ENCODE results near the gene CLDN20. TPM values are rescaled to one million over a fixed set of nuclear protein-coding genes. Genes with fewer than 3 reads are reported as not detected.

The CLDN20 gene
- total and polyA plus RNA-seq, 2 donors (not counting 3 experiments of a cell fraction or from before 2014, with no cell fraction given): not detected

DNA sequence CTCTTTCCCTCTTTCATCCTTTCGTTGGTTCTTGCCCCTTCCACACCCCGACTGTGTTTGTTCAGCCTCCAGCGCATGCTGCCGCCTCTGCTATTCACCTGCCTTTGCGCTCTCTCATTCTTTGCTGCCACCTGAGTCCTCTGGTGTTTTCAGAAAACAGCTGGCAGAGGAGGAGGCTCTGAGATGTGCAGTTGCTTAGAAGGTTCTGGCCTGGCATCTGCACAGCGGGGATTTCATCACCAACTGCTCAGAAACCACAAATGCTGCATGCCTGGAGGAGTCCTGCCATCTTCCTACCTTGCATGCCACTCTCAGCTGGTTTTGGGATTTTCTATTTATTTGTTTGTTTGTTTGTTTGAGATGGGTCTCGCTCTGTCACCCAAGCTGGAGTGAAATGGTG is 39.2 kb upstream of the CLDN20 start:
- H3K27me3 ChIP-seq (ENCODE audit: control insufficient read depth in 2 of 2, insufficient read depth in 2 of 2, low read length in 2 of 2): no peaks in the 10 kb centered on the region
- ChIA-PET POLR2A (no interaction called here), CTCF (interaction anchor here (0.8 to 2.0 kb wide), 5 partner anchors 23 to 549 kb away, joined by 3 to 8 read pairs (median 6); no protein-coding TSS in a partner anchor)
- DNase-seq (ENCODE audit: low read depth, low spot score) (no peak), FAIRE-seq (no peak)
- H3K79me2 ChIP-seq (ENCODE audit: control insufficient read depth, insufficient read depth, low read length): no peaks in the 10 kb centered on the region
- H3K27ac ChIP-seq (ENCODE audit: insufficient read depth, low read depth, low read length): peak overlapping the region; percentile 74
- no peaks in the 10 kb centered on the region for H4K20me1 ChIP-seq (replicated peaks; ENCODE audit: control insufficient read depth, extremely low read depth, insufficient read depth, low read length)
- H3K4me1 ChIP-seq (ENCODE audit: control insufficient read depth, extremely low read depth, insufficient read depth, low read length): peaks cover 15% of the 10 kb centered on the region
- TF ChIP-seq GATA2 (IDR thresholded peaks at IDR 0.05; ENCODE audit: insufficient read depth, insufficient read length, low read depth, low read length): no peak
- TF ChIP-seq, protein P1, sequence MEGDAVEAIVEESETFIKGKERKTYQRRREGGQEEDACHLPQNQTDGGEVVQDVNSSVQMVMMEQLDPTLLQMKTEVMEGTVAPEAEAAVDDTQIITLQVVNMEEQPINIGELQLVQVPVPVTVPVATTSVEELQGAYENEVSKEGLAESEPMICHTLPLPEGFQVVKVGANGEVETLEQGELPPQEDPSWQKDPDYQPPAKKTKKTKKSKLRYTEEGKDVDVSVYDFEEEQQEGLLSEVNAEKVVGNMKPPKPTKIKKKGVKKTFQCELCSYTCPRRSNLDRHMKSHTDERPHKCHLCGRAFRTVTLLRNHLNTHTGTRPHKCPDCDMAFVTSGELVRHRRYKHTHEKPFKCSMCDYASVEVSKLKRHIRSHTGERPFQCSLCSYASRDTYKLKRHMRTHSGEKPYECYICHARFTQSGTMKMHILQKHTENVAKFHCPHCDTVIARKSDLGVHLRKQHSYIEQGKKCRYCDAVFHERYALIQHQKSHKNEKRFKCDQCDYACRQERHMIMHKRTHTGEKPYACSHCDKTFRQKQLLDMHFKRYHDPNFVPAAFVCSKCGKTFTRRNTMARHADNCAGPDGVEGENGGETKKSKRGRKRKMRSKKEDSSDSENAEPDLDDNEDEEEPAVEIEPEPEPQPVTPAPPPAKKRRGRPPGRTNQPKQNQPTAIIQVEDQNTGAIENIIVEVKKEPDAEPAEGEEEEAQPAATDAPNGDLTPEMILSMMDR (IDR thresholded peaks at IDR 0.05; ENCODE audit: extremely low read depth in 1 of 2, insufficient read depth in 1 of 2, low read depth in 1 of 2, low read length in 2 of 2): no peak
- TF ChIP-seq, protein P2, sequence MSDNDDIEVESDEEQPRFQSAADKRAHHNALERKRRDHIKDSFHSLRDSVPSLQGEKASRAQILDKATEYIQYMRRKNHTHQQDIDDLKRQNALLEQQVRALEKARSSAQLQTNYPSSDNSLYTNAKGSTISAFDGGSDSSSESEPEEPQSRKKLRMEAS (IDR thresholded peaks at IDR 0.05; ENCODE audit: insufficient read depth, insufficient read length): no peak
- no peak for TF ChIP-seq MYC (IDR thresholded peaks at IDR 0.05; ENCODE audit: low read depth, low read length)
- TF ChIP-seq JUN (IDR thresholded peaks at IDR 0.05; ENCODE audit: borderline replicate concordance, insufficient read depth, insufficient read length, low read depth): no peak
- TF ChIP-seq POLR2AphosphoS5 (IDR thresholded peaks at IDR 0.05; ENCODE audit: insufficient read depth, low read depth, low read length): no peak
- TF ChIP-seq FOS (IDR thresholded peaks at IDR 0.05; ENCODE audit: borderline replicate concordance, insufficient read depth, low read length): no peak
- no peak for TF ChIP-seq POLR2A (IDR thresholded peaks at IDR 0.05; ENCODE audit: low read depth, low read length)
- no peak for TF ChIP-seq EZH2 (IDR thresholded peaks at IDR 0.05; ENCODE audit: borderline replicate concordance, low read depth, low read length, severe bottlenecking)
- no peaks in the 10 kb centered on the region for H3K36me3 ChIP-seq (ENCODE audit: control insufficient read depth in 2 of 2, extremely low read depth in 1 of 2, insufficient read depth in 2 of 2, low read length in 2 of 2)
- no peak overlapping the region for H3K4me3 ChIP-seq (replicated peaks in 1 of 3; ENCODE audit: insufficient read depth in 1 of 3, low read depth in 1 of 3, low read length in 3 of 3)
- H3K4me2 ChIP-seq (ENCODE audit: insufficient read depth, low read length): peak overlapping the region; percentile 28
- no peak overlapping the region for H2AFZ ChIP-seq (ENCODE audit: low read depth, low read length)
- H3K9me1 ChIP-seq (replicated peaks; ENCODE audit: control insufficient read depth, extremely low read depth, insufficient read depth, low read length): no peaks in the 10 kb centered on the region
- H3K9ac ChIP-seq (replicated peaks; ENCODE audit: extremely low read depth, insufficient read depth, low read length): no peak overlapping the region
- no peaks in the 10 kb centered on the region for H3K9me3 ChIP-seq (replicated peaks; ENCODE audit: control insufficient read depth, insufficient read depth, low read length)
- dilution Hi-C loops (cut with MboI; ENCODE audit: extremely low pct_ligation_motif_present, low sequenced_read_pairs) (no loop called here), intact Hi-C loops (cut with micrococcal nuclease) (loop anchor here (1.0 kb wide), 2 partner anchors 23 to 35 kb away; no protein-coding TSS in a partner anchor)
- no TSS peak for BruUV-seq (replicated peaks)

Measured in endothelial cell of umbilical vein (primary cell).